Measurements from ENCODE around the gene PRKAG1.
A peak's percentile ranks its signal among the peaks of the same experiment; 100 is the strongest.

PRKAG1 gene

GRCh38 chr12:49049566-49050224 is 31.1 kb upstream of the PRKAG1 start:
- no peak for DNase-seq

GRCh38 chr12:49048953-49049352 is 30.4 kb upstream of the PRKAG1 start:
- DNase-seq, result no peak

- no peak for DNase-seq
Observed at GRCh38 chr12:49046129-49046895, 27.7 kb upstream of the PRKAG1 start.

GRCh38 chr12:49044660-49045059 is 26.1 kb upstream of the PRKAG1 start:
- no peak for DNase-seq

GRCh38 chr12:49043856-49044258 is 25.3 kb upstream of the PRKAG1 start:
- DNase-seq, result peak; percentile 85

GRCh38 chr12:49043241-49043640 is 24.7 kb upstream of the PRKAG1 start:
- no peak for DNase-seq

GRCh38 chr12:49041881-49042484 is 23.4 kb upstream of the PRKAG1 start:
- DNase-seq, result no peak

GRCh38 chr12:49041036-49041880 is 22.7 kb upstream of the PRKAG1 start:
- no peak for DNase-seq

- DNase-seq, result no peak
Observed at GRCh38 chr12:49040364-49040855, 21.8 kb upstream of the PRKAG1 start.

GRCh38 chr12:49039421-49040363 is 21.1 kb upstream of the PRKAG1 start:
- no peak for DNase-seq

- DNase-seq, result no peak
Observed at GRCh38 chr12:49038291-49038955, 19.8 kb upstream of the PRKAG1 start.

- no peak for DNase-seq
Observed at GRCh38 chr12:49037947-49038237, 19.3 kb upstream of the PRKAG1 start.

GRCh38 chr12:49037111-49037946 is 18.8 kb upstream of the PRKAG1 start:
- no peak for DNase-seq

- no peak for DNase-seq
Observed at GRCh38 chr12:49036029-49036428, 17.5 kb upstream of the PRKAG1 start.

- DNase-seq, result no peak
Observed at GRCh38 chr12:49034286-49034622, 15.7 kb upstream of the PRKAG1 start.

GRCh38 chr12:49033611-49034285 is 15.2 kb upstream of the PRKAG1 start:
- DNase-seq, result no peak

- DNase-seq, result no peak
Observed at GRCh38 chr12:49032679-49033447, 14.3 kb upstream of the PRKAG1 start.

- no peak for DNase-seq
Observed at GRCh38 chr12:49032276-49032675, 13.7 kb upstream of the PRKAG1 start.

GRCh38 chr12:49031573-49032161 is 13.1 kb upstream of the PRKAG1 start:
- no peak for DNase-seq
